ENCODE results near the gene PDS5B.

PDS5B gene

DNA sequence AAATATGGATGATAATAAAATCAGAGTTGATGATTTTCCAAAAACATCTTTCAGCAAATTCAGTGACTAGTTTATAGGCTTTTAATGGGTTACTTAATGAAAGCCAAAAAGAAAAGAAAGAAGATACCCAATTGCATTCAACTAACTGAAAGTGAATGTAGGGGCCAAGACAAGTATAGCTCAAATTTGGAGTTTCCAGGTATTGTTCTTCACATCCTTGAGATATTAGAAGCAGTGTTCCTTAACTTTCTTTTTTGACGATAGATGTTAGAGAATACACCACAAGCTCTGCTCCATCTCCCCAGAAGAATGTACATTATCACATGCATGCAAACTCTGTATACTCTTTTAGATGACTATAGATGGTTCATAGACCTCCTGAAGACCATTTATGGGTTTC, 43.6 kb downstream of the PDS5B start:
- DNase-seq (ENCODE audit: low read depth), result no peak
- TF ChIP-seq, protein P1, sequence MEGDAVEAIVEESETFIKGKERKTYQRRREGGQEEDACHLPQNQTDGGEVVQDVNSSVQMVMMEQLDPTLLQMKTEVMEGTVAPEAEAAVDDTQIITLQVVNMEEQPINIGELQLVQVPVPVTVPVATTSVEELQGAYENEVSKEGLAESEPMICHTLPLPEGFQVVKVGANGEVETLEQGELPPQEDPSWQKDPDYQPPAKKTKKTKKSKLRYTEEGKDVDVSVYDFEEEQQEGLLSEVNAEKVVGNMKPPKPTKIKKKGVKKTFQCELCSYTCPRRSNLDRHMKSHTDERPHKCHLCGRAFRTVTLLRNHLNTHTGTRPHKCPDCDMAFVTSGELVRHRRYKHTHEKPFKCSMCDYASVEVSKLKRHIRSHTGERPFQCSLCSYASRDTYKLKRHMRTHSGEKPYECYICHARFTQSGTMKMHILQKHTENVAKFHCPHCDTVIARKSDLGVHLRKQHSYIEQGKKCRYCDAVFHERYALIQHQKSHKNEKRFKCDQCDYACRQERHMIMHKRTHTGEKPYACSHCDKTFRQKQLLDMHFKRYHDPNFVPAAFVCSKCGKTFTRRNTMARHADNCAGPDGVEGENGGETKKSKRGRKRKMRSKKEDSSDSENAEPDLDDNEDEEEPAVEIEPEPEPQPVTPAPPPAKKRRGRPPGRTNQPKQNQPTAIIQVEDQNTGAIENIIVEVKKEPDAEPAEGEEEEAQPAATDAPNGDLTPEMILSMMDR (IDR thresholded peaks at IDR 0.05; ENCODE audit: control insufficient read depth, extremely low read depth, insufficient read depth), result no peak
- H3K4me3 ChIP-seq (ENCODE audit: low read depth, low read length), result no peak overlapping the region

DNA sequence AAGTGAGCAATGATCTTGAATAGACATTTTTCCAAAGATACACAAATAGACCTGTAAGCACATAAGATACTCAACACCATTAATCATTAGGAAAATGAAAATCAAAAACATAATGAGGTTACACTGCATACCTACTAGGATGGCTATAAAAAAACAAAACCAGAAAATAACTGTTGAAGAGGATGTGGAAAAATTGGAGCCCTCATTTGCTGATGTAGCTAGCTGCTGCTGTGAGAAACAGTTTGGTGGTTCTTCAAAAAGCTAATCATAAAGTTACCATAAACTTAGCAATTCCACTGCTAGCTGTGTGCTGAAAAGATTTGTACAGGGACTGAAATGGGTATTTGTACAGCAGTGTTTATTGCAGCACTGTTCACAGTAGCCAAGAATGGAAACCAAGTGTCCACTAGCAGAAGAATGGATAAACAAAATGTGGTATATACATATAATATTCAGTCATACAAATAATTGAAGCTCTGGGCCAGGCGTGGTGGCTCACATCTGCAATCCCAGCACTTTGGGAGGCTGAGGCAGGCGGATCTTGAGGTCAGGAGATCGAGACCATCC, 46.2 kb downstream of the PDS5B start:
- TF ChIP-seq, protein P1 (IDR thresholded peaks at IDR 0.05; ENCODE audit: control insufficient read depth, extremely low read depth, insufficient read depth), result no peak
- no peak overlapping the region for H3K4me3 ChIP-seq (ENCODE audit: low read depth, low read length)
- peak; percentile 54 for DNase-seq (ENCODE audit: low read depth)

DNA sequence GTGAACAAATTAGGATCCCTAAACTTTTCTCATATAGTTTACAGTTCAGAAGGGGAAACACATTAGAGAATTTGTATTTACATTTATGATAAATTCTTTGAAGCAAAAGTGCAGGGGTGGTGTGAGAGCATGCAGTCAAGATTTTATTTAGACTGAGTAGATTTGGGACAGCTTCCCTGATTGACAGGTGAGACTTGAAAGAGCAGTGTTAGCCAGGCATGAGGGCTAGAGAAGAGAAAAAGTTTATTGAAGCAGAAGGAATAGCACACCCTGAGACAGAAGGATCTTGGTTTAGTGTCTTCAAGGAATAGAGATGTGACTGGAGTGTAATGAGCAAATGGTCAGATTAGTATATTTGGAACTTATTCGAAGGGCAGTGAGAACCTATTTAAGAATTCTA, 50.5 kb downstream of the PDS5B start:
- H3K4me3 ChIP-seq (ENCODE audit: low read depth, low read length), result no peak overlapping the region
- DNase-seq (ENCODE audit: low read depth), result no peak
- TF ChIP-seq, protein P1 (IDR thresholded peaks at IDR 0.05; ENCODE audit: control insufficient read depth, extremely low read depth, insufficient read depth), result no peak

DNA sequence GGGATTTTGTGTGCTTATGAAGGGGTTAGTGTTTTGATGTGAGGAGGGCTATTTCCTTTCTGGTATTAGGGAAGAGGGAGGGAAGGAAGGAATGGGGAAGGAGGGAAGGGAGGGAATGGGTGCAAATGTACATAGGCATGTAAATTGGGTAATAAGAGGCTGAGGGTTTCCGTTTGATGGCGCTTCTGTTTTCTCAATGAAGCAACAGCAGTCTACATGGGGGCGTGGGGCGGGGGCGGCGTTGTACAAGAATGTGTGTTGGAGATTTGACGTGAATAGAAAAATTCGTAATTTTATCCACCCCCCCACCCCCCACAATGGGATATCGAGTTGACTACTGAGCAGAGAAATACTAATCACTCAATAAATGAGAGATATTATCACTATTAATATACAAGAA, 52.5 kb downstream of the PDS5B start:
- no peak overlapping the region for H3K4me3 ChIP-seq (ENCODE audit: low read depth, low read length)
- DNase-seq (ENCODE audit: low read depth), result no peak
- TF ChIP-seq, protein P1 (IDR thresholded peaks at IDR 0.05; ENCODE audit: control insufficient read depth, extremely low read depth, insufficient read depth), result no peak

DNA sequence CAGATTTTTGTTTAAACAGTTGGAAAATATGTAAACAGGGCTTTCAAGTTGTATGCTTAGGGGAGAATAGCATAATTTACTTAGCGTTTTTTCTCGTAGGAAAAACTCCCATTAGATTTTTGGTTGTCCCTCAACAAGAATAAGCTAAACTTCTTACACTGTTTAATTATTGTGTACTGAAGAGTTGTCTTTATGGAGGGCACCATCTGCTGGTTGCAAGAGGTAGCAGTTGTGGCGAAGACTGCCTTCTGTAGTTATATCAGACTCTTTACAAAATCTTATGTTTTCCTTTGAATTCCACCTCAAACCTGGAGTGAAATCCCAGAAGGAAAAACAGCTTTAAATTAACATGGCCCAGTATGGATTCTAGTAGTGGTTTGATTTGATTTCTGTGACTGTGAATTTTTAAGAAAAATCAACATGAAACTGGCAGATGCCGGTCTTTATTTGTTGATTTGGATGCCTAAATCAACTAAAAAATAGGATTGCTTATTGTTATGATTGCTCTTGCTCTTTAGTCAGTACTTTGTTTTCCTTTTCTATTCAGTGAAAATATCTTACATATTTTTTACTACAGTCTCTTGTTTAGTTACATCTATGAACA, 53.4 kb downstream of the PDS5B start:
- TF ChIP-seq, protein P1 (IDR thresholded peaks at IDR 0.05; ENCODE audit: control insufficient read depth, extremely low read depth, insufficient read depth), result peak; percentile 76
- DNase-seq (ENCODE audit: low read depth), result no peak
- no peak overlapping the region for H3K4me3 ChIP-seq (ENCODE audit: low read depth, low read length)

DNA sequence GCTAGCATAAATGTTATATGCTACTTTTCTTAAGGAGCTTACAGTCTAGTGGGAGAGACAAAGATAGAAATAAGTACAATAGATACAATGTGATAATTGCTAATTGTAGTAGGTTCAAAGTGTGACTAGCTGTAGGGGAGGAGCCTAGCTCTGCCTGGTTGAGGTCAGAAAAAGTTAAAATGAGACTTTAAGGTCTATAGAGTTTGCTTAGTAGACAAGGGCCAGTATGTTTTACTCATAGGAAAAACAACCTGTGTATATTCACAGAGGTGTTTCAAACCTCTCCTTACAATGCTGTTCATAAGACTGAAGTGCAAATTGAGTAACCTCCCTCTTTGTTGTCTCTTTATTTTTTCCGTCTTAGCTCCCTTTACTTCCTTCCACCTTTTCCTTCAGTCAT, 56.1 kb downstream of the PDS5B start:
- TF ChIP-seq, protein P1 (IDR thresholded peaks at IDR 0.05; ENCODE audit: control insufficient read depth, extremely low read depth, insufficient read depth), result no peak
- DNase-seq (ENCODE audit: low read depth), result no peak
- H3K4me3 ChIP-seq (ENCODE audit: low read depth, low read length), result no peak overlapping the region

DNA sequence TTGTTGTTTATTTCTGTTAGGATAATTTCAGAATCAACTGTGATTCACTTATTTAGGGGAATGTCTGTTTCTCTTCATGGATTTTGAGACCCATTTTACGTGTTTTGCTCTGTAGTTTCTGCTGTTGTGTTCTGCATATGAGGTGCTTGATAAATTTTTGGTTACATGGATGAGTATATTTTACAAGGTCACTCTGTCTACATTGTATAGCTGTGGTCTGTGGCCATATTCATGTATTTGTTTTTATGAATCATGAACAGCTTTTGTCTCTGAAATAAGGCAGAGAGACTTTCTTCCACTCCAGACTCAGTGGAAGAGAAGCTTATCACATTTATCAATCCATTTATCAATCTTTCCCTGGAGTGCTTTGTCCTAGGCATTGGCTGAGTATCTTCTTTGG, 56.6 kb downstream of the PDS5B start:
- no peak overlapping the region for H3K4me3 ChIP-seq (ENCODE audit: low read depth, low read length)
- no peak for DNase-seq (ENCODE audit: low read depth)
- TF ChIP-seq, protein P1 (IDR thresholded peaks at IDR 0.05; ENCODE audit: control insufficient read depth, extremely low read depth, insufficient read depth), result no peak
